GM12878 (cell line): ENCODE data around the gene SSH2. TPM values are rescaled to one million over a fixed set of nuclear protein-coding genes. Genes with fewer than 3 reads are reported as not detected.
A peak's percentile ranks its signal among the peaks of the same experiment; 100 is the strongest.

Experiments used
- ASH2L ChIP-seq: fragments of 300-600, 200-600 bp; sonication (generic); IDR thresholded peaks from 2 replicates; pipeline ENCODE4 v1.6.1; 2017; ENCODE audit warnings: low read depth, mild to moderate bottlenecking, borderline replicate concordance
- BCLAF1 ChIP-seq: fragments of 450-650 bp; IDR thresholded peaks from 2 replicates; pipeline ENCODE4 v1.6.1; 2017; ENCODE audit warnings: antibody characterized with exemption, mild to moderate bottlenecking, moderate library complexity
- FOXM1 ChIP-seq: IDR thresholded peaks from 2 replicates; pipeline ENCODE4 v1.6.1; 2012; ENCODE audit warnings: low read depth, mild to moderate bottlenecking, inconsistent platforms, low read length, moderate library complexity
- HDGF ChIP-seq: fragments of 450-650 bp; IDR thresholded peaks from 2 replicates; pipeline ENCODE4 v1.6.1; 2016; ENCODE audit warnings: antibody characterized with exemption
- PAX5 ChIP-seq: IDR thresholded peaks from 2 replicates; pipeline ENCODE4 v1.6.1; 2011; ENCODE audit warnings: low read depth, low read length, borderline replicate concordance
- POLR2A ChIP-seq: IDR thresholded peaks from 2 replicates; pipeline ENCODE4 v1.6.1; 2011; ENCODE audit warnings: low read depth, mild to moderate bottlenecking, low read length
- POLR2AphosphoS2 ChIP-seq: IDR thresholded peaks from 2 replicates; pipeline ENCODE4 v1.6.1; 2011; ENCODE audit warnings: low read depth, mild to moderate bottlenecking, low read length, improper control_type of control experiment, moderate library complexity
- PRDM15 ChIP-seq: fragments of 450-650 bp; formaldehyde crosslinking; IDR thresholded peaks from 2 replicates; pipeline ENCODE4 v1.4.0; 2020; ENCODE audit warnings: mild to moderate bottlenecking, moderate library complexity
- RBBP5 ChIP-seq: fragments of 200-600 bp; sonication (generic); conservative IDR thresholded peaks from 2 replicates; pipeline ENCODE4 v1.6.1; 2016
- REST ChIP-seq: IDR thresholded peaks from 2 replicates; pipeline ENCODE4 v1.6.1; 2012; ENCODE audit warnings: mild to moderate bottlenecking, low read depth, low read length
- SIN3A ChIP-seq: IDR thresholded peaks from 2 replicates; pipeline ENCODE4 v1.6.1; 2012; ENCODE audit warnings: low read depth, low read length, improper control_type of control experiment
- SUZ12 ChIP-seq: fragments of 200-600 bp; sonication (generic); IDR thresholded peaks from one replicate; pipeline ENCODE4 v1.6.1; 2018; ENCODE audit warnings: antibody characterized with exemption, mild to moderate bottlenecking; ENCODE audit not compliant: unreplicated experiment
- USF1 ChIP-seq: IDR thresholded peaks from 2 replicates; pipeline ENCODE4 v1.6.1; 2011; ENCODE audit warnings: borderline replicate concordance, low read depth, mild to moderate bottlenecking, moderate library complexity, mixed read lengths, low read length; ENCODE audit not compliant: insufficient read depth; ENCODE audit errors: extremely low read length
- USF2 ChIP-seq: IDR thresholded peaks from 2 replicates; pipeline ENCODE4 v1.6.1; 2011; ENCODE audit warnings: low read depth, low read length, improper control_type of control experiment, borderline replicate concordance
- polyA plus RNA-seq, 11 experiments: library from polyadenylated mRNA; depleted of rRNA in 4 of 11; unstranded in 6 of 11; stranded (reverse) in 5 of 11; fragments of >200 nt; fragmentation: Nextera tagmentation in 4 of 11; fragmentation: Illumina TruSeq in 1 of 11; extraction: Ambion mirVana in 4 of 11; extraction: Trizol in 1 of 11; gene quantifications; 1 replicate in 1 of 11; 2 replicates in 10 of 11; pipeline versions ENCODE4 v1.2.1 to v1.2.3, GENCODE V29; 2011 to 2016; ENCODE audit warnings: inconsistent platforms in 2 of 11, missing spikeins in 2 of 11, low read depth in 1 of 11
- total RNA-seq, 4 experiments: library from RNA; depleted of rRNA in 3 of 4; stranded (reverse); fragments of >200 nt in 3 of 4; fragmentation: Illumina TruSeq in 1 of 4; extraction: Trizol in 1 of 4; gene quantifications; 2 replicates each; pipeline versions ENCODE4 v1.2.1 to v1.2.3, GENCODE V29; 2013 to 2021

SSH2 gene
- total and polyA plus RNA-seq, 10 of the 15 experiments (the other 5 are each of a cell fraction or from before 2014, with no cell fraction given) = 9.3 to 65.9 (median 34.0) TPM

GRCh38 chr17:29929533-29930408 lies at the start of gene SSH2 (continued):
- no peak for TF ChIP-seq BCLAF1
- no peak; the same call in 1 of the 2 replicates for TF ChIP-seq RBBP5
- no peak for TF ChIP-seq USF1
- peak; percentile 61 for TF ChIP-seq HDGF
- 0 out of 2 replicates have a peak, but pooled peaks have one; percentile 56 for TF ChIP-seq ASH2L
- no peak for TF ChIP-seq SUZ12
- TF ChIP-seq POLR2AphosphoS2 = peak; percentile 71; the same call in 1 of the 2 replicates
- TF ChIP-seq USF2 = no peak
- peak; percentile 85 for TF ChIP-seq POLR2A
- no peak for TF ChIP-seq FOXM1
- no peak for TF ChIP-seq PRDM15 (CRISPR knock-in tag)
- no peak; the same call in 1 of the 2 replicates for TF ChIP-seq SIN3A
- TF ChIP-seq PAX5 = peak; percentile 98
- no peak for TF ChIP-seq REST
